Measurements from ENCODE around the gene PTPN3. TPM values are rescaled to one million over a fixed set of nuclear protein-coding genes. Genes with fewer than 3 reads are reported as not detected.

PTPN3 gene
- total RNA-seq, 1 experiment from 2014 or later, result 10.4 TPM

- TF ChIP-seq TCF7L2 (IDR thresholded peaks at IDR 0.05; ENCODE audit: low read depth, low read length) (no peak), POLR2AphosphoS5 (IDR thresholded peaks at IDR 0.05; ENCODE audit: low read depth, low read length) (no peak), REST (IDR thresholded peaks at IDR 0.05; ENCODE audit: insufficient read depth in 1 of 2, low read depth in 2 of 2, low read length in 1 of 2) (no peak), CTCF (IDR thresholded peaks at IDR 0.05) (no peak)
- H3K27ac ChIP-seq (ENCODE audit: low read length), result no peak overlapping the region
- no peaks in the 10 kb centered on the region for H3K36me3 ChIP-seq (ENCODE audit: control insufficient read depth, insufficient read depth, low read length)
- DNase-seq (ENCODE audit: low read depth, low spot score), result no peak
- no peaks in the 10 kb centered on the region for H3K27me3 ChIP-seq (ENCODE audit: control insufficient read depth, insufficient read depth, low read length)
- H3K4me3 ChIP-seq (ENCODE audit: low read depth in 2 of 2, low read length in 2 of 2), result no peak overlapping the region
- no peak for ATAC-seq
- ChIA-PET CTCF (no interaction called here), POLR2A (no interaction called here)
- no peaks in the 10 kb centered on the region for H3K4me1 ChIP-seq (ENCODE audit: control insufficient read depth, insufficient read depth, low read length)
- intact Hi-C loops (cut with micrococcal nuclease; ENCODE audit: unreplicated experiment), result no loop called here
- H3K9me3 ChIP-seq (ENCODE audit: control insufficient read depth, insufficient read depth, low read depth, low read length), result no peaks in the 10 kb centered on the region
- in situ Hi-C loops (cut with HindIII; ENCODE audit: low pct_unique_long_range_greater_than_20kb, low sequenced_read_pairs), result no loop called here
- BruUV-seq (replicated peaks), result no TSS peak
These were observed 9.2 kb downstream of the PTPN3 start for GRCh38 chr9:109488791-109489492.

GRCh38 chr9:109488351-109488750, 9.8 kb downstream of the PTPN3 start:
- DNase-seq (ENCODE audit: low read depth, low spot score) (no peak), ATAC-seq (no peak)
- in situ Hi-C loops (cut with HindIII; ENCODE audit: low pct_unique_long_range_greater_than_20kb, low sequenced_read_pairs), result no loop called here
- POLR2A ChIA-PET, result no interaction called here
- TF ChIP-seq SIN3A (IDR thresholded peaks at IDR 0.05; ENCODE audit: borderline replicate concordance, insufficient read depth, low read depth, low read length) (no peak), POLR2AphosphoS5 (IDR thresholded peaks at IDR 0.05; ENCODE audit: low read depth, low read length) (no peak), TCF7L2 (IDR thresholded peaks at IDR 0.05; ENCODE audit: low read depth, low read length) (no peak), CTCF (IDR thresholded peaks at IDR 0.05) (no peak), REST (IDR thresholded peaks at IDR 0.05; ENCODE audit: insufficient read depth in 1 of 2, low read depth in 2 of 2, low read length in 1 of 2) (no peak)
- Histone ChIP-seq H3K4me3 (ENCODE audit: low read depth in 2 of 2, low read length in 2 of 2) (no peak overlapping the region), H3K27ac (ENCODE audit: low read length) (no peak overlapping the region), H3K27me3 (ENCODE audit: control insufficient read depth, insufficient read depth, low read length) (no peaks in the 10 kb centered on the region), H3K4me1 (ENCODE audit: control insufficient read depth, insufficient read depth, low read length) (no peaks in the 10 kb centered on the region), H3K9me3 (ENCODE audit: control insufficient read depth, insufficient read depth, low read depth, low read length) (no peaks in the 10 kb centered on the region), H3K36me3 (ENCODE audit: control insufficient read depth, insufficient read depth, low read length) (no peaks in the 10 kb centered on the region)
- CTCF ChIA-PET, result no interaction called here
- no TSS peak for BruUV-seq (replicated peaks)
- intact Hi-C loops (cut with micrococcal nuclease; ENCODE audit: unreplicated experiment), result no loop called here
